Hepatocyte (in vitro differentiated cells): Measurements from ENCODE around the gene AQP1.

ENCODE experiments used
- CTCF ChIP-seq: fragments of 200-600 bp; sonication (generic); IDR thresholded peaks from 2 replicates; pipeline ENCODE4 v1.5.1; 2016; ENCODE audit warnings: antibody characterized with exemption, mild to moderate bottlenecking; ENCODE audit not compliant: poor library complexity
- EZH2 ChIP-seq: fragments of 200-600 bp; sonication (generic); IDR thresholded peaks from 2 replicates; pipeline ENCODE4 v1.6.1; 2016; ENCODE audit warnings: antibody characterized with exemption, mild to moderate bottlenecking, borderline replicate concordance

GRCh38 chr7:30936650-30937245 is 25.1 kb downstream of the AQP1 start:
- TF ChIP-seq CTCF (no peak), EZH2 (no peak)
